Hepatocyte (in vitro differentiated cells): ENCODE measurements around the gene SLTM. TPM values are rescaled to one million over a fixed set of nuclear protein-coding genes. Genes with fewer than 3 reads are reported as not detected.

Experiments used
- DNase-seq: peaks from one replicate; pipeline ENCODE4 v3.0.0-alpha.2; 2016; ENCODE audit warnings: low spot score
- H2AFZ ChIP-seq: fragments of 200-600 bp; sonication (generic); 2 replicates; pipeline ENCODE4 v1.6.0; 2016; ENCODE audit warnings: antibody characterized with exemption, mild to moderate bottlenecking
- H3K27ac ChIP-seq: fragments of 200-600 bp; sonication (generic); 2 replicates; pipeline ENCODE4 v1.5.1; 2016; ENCODE audit warnings: mild to moderate bottlenecking
- H3K27me3 ChIP-seq: fragments of 200-600 bp; sonication (generic); 2 replicates; pipeline ENCODE4 v1.6.1; 2016
- H3K36me3 ChIP-seq: fragments of 200-600 bp; sonication (generic); replicated peaks from 2 replicates; pipeline ENCODE4 v1.5.1; 2016; ENCODE audit warnings: low read depth; ENCODE audit not compliant: insufficient read depth
- H3K4me1 ChIP-seq: fragments of 200-600 bp; sonication (generic); 2 replicates; pipeline ENCODE4 v1.5.1; 2016; ENCODE audit warnings: mild to moderate bottlenecking, moderate library complexity; ENCODE audit not compliant: insufficient read depth
- H3K4me2 ChIP-seq: fragments of 200-600 bp; sonication (generic); 2 replicates; pipeline ENCODE4 v1.6.0; 2016
- H3K4me3 ChIP-seq: fragments of 200-600 bp; sonication (generic); 2 replicates; pipeline ENCODE4 v1.5.1; 2016; ENCODE audit warnings: mild to moderate bottlenecking
- H3K79me2 ChIP-seq: fragments of 200-600 bp; sonication (generic); 2 replicates; pipeline ENCODE4 v1.6.0; 2017; ENCODE audit warnings: mild to moderate bottlenecking
- H3K9me2 ChIP-seq: fragments of 200-600 bp; sonication (generic); replicated peaks from 2 replicates; pipeline ENCODE4 v1.6.0; 2017; ENCODE audit warnings: mild to moderate bottlenecking; ENCODE audit not compliant: insufficient read depth
- H3K9me3 ChIP-seq: fragments of 200-600 bp; sonication (generic); 2 replicates; pipeline ENCODE4 v1.5.1; 2016; ENCODE audit warnings: low read depth, mild to moderate bottlenecking
- H4K20me1 ChIP-seq: fragments of 200-600 bp; sonication (generic); 2 replicates; pipeline ENCODE4 v1.6.0; 2016; ENCODE audit warnings: mild to moderate bottlenecking; ENCODE audit not compliant: insufficient read depth, poor library complexity, severe bottlenecking
- EZH2 ChIP-seq: fragments of 200-600 bp; sonication (generic); IDR thresholded peaks from 2 replicates; pipeline ENCODE4 v1.6.1; 2016; ENCODE audit warnings: antibody characterized with exemption, mild to moderate bottlenecking, borderline replicate concordance
- EZH2phosphoT487 ChIP-seq: fragments of 200-600 bp; sonication (generic); IDR thresholded peaks from one replicate; pipeline ENCODE4 v1.6.1; 2018; ENCODE audit warnings: antibody characterized with exemption, mild to moderate bottlenecking, low read depth, moderate library complexity; ENCODE audit not compliant: unreplicated experiment, severe bottlenecking
- WGBS: methylation state at CpG from one replicate; pipeline ENCODE4 v1.1.6; 2016; ENCODE audit warnings: low lambda C conversion rate; ENCODE audit errors: missing lambda C conversion rate; 5-methylcytosine and 5-hydroxymethylcytosine counted together
- polyA plus RNA-seq: library from polyadenylated mRNA; unstranded; fragments of >200 nt; fragmentation: Nextera tagmentation; extraction: Ambion mirVana; gene quantifications from 2 replicates; pipeline ENCODE4 v1.2.1, GENCODE V29; 2016
- total RNA-seq: library from RNA; depleted of rRNA; stranded (reverse); fragments of >200 nt; gene quantifications from 2 replicates; pipeline ENCODE4 v1.2.3, GENCODE V29; 2014
- TF ChIP-seq, protein P1 (sequence below): fragments of 200-600 bp; sonication (generic); IDR thresholded peaks from 2 replicates; pipeline ENCODE4 v1.5.1; 2016; ENCODE audit warnings: antibody characterized with exemption, mild to moderate bottlenecking; ENCODE audit not compliant: poor library complexity

SLTM gene
- total and polyA plus RNA-seq, 2 experiments from 2014 or later = 73.0 to 75.0 TPM

- Histone ChIP-seq H2AFZ (no peak overlapping the region), H3K9me2 (no peaks in the 10 kb centered on the region), H4K20me1 (no peaks in the 10 kb centered on the region), H3K4me2 (no peak overlapping the region), H3K4me1 (no peaks in the 10 kb centered on the region), H3K79me2 (no peaks in the 10 kb centered on the region), H3K4me3 (no peak overlapping the region), H3K27me3 (no peaks in the 10 kb centered on the region), H3K36me3 (no peaks in the 10 kb centered on the region), H3K9me3 (no peaks in the 10 kb centered on the region), H3K27ac (no peak overlapping the region)
- WGBS = 90% methylated on average over 4 of the region's 4 CpGs
- TF ChIP-seq EZH2phosphoT487 = no peak
- TF ChIP-seq, protein P1, sequence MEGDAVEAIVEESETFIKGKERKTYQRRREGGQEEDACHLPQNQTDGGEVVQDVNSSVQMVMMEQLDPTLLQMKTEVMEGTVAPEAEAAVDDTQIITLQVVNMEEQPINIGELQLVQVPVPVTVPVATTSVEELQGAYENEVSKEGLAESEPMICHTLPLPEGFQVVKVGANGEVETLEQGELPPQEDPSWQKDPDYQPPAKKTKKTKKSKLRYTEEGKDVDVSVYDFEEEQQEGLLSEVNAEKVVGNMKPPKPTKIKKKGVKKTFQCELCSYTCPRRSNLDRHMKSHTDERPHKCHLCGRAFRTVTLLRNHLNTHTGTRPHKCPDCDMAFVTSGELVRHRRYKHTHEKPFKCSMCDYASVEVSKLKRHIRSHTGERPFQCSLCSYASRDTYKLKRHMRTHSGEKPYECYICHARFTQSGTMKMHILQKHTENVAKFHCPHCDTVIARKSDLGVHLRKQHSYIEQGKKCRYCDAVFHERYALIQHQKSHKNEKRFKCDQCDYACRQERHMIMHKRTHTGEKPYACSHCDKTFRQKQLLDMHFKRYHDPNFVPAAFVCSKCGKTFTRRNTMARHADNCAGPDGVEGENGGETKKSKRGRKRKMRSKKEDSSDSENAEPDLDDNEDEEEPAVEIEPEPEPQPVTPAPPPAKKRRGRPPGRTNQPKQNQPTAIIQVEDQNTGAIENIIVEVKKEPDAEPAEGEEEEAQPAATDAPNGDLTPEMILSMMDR = no peak
- no peak for TF ChIP-seq EZH2
- DNase-seq = no peak
Observed at GRCh38 chr15:58870451-58870850, 63.0 kb downstream of the SLTM start.

DNA sequence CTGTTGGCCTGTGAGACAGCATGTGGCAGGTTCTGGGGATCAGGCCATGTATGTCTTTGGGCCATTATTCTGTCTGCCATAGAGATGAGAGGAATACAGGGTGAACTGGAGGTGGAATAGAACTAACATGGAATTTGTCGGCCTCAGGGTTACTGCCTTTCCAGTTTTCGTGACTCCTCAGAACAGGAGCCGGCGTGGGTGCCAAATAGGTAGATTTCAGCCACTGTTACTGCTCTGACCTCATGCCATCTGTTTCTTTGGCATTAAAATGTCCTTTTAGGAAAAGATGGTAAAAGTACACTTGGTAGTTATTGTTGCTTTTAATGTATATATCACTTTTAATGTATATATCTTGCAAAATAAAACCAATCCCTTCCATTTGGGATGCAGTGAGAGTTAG is 65.6 kb downstream of the SLTM start:
- no peak overlapping the region for H3K4me2 ChIP-seq
- H3K4me3 ChIP-seq = no peak overlapping the region
- H3K9me3 ChIP-seq = no peaks in the 10 kb centered on the region
- over 99% methylated on average over 4 of the region's 4 CpGs for WGBS
- H2AFZ ChIP-seq = no peak overlapping the region
- H3K9me2 ChIP-seq = no peaks in the 10 kb centered on the region
- no peak for DNase-seq
- no peaks in the 10 kb centered on the region for H3K4me1 ChIP-seq
- H3K27ac ChIP-seq = no peak overlapping the region
- no peak for TF ChIP-seq EZH2
- no peaks in the 10 kb centered on the region for H3K36me3 ChIP-seq
- no peaks in the 10 kb centered on the region for H3K79me2 ChIP-seq
- H4K20me1 ChIP-seq = no peaks in the 10 kb centered on the region
- no peaks in the 10 kb centered on the region for H3K27me3 ChIP-seq

DNA sequence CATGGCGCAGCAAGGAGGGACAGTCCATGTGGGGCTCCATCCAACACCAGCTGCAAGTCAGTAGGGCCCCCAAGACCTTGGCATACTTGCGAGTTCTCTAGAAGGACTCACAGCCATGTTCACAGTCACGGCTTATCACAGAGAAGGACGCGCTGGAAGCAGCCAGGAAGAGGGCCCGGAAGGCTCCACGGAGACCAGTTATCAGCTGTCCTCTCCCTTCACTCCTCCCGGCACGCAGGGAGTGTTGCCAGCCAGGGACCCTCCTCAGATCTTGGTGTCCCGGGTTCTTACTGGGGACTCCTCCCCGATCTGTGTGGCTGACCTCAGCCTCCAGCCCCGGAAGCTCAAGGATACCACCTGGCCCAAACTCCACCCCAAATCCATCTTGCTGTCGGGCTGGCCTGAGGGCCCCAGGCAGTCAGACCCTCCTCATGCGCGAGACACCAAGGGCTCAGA is 68.0 kb downstream of the SLTM start:
- WGBS = 93% methylated on average over 14 of the region's 15 CpGs
- Histone ChIP-seq H3K27me3 (no peaks in the 10 kb centered on the region), H3K9me3 (no peaks in the 10 kb centered on the region), H2AFZ (peak overlapping the region; percentile 36), H3K4me3 (no peak overlapping the region), H3K36me3 (no peaks in the 10 kb centered on the region), H3K4me2 (peak overlapping the region; percentile 65), H3K9me2 (no peaks in the 10 kb centered on the region), H3K4me1 (no peaks in the 10 kb centered on the region), H3K79me2 (no peaks in the 10 kb centered on the region), H4K20me1 (no peaks in the 10 kb centered on the region), H3K27ac (no peak overlapping the region)
- DNase-seq = no peak
- TF ChIP-seq EZH2 = no peak
- TF ChIP-seq EZH2phosphoT487 = no peak
- TF ChIP-seq, protein P1 = no peak

DNA sequence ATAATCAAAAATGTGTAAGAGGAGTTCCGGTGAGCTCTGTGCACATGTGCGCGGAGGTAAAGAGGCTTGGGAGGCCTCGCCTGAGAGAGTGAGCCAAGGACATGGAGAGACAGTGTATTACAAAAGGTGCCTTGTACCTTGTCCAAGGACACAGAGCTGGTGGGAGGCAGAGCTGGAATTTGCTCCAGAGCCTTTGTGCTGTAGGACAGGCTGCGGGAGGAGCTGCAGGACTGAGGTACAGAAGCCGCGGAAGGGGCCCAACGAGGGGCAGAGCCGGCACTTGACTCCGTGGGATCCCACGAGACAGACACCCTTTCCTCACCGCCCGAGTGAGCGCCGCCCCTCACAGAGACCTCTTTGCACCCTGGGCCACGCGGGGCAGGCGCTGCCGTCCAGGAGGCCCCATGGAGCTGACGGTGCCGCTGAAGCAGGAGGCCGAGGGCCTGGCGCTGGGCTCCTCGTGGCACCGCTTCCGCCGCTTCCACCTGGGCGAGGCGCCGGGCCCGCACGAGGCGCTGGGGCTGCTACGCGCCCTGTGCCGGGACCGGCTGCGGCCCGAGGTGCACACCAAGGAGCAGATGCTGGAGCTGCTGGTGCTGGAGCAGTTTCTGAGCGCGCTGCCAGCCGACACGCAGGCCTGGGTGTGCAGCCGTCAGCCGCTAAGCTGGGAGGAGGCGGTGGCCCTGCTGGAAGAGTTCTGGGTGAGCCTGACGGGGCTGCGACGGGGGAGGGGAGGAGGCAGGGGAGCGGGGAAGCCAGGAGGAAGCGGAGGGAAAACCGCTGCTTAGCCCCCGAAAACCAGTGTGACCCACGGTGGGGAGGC is 68.7 kb downstream of the SLTM start:
- no peaks in the 10 kb centered on the region for H3K4me1 ChIP-seq
- H3K79me2 ChIP-seq = no peaks in the 10 kb centered on the region
- no peaks in the 10 kb centered on the region for H3K27me3 ChIP-seq
- WGBS = 48% methylated on average over 48 of the region's 54 CpGs
- no peaks in the 10 kb centered on the region for H4K20me1 ChIP-seq
- peak overlapping the region; percentile 36 for H2AFZ ChIP-seq
- DNase-seq = peak; percentile 56
- H3K9me3 ChIP-seq = no peaks in the 10 kb centered on the region
- no peak overlapping the region for H3K27ac ChIP-seq
- no peaks in the 10 kb centered on the region for H3K36me3 ChIP-seq
- H3K9me2 ChIP-seq = no peaks in the 10 kb centered on the region
- TF ChIP-seq EZH2phosphoT487 (no peak), EZH2 (no peak)
- TF ChIP-seq, protein P1 = no peak
- H3K4me3 ChIP-seq = no peak overlapping the region
- peak overlapping the region; percentile 65 for H3K4me2 ChIP-seq
